GM12891 (cell line): ENCODE measurements around the gene LAPTM5.

Source experiments
- DNase-seq: peaks from one replicate; pipeline ENCODE4 v3.0.0; 2011; ENCODE audit warnings: low spot score; ENCODE audit not compliant: insufficient read length
- FAIRE-seq: peaks from 2 replicates; lab custom pipeline; 2011; peaks lifted over from hg19 to GRCh38; lab: Jason Lieb, UNC
- PAX5 ChIP-seq: IDR thresholded peaks from 2 replicates; pipeline ENCODE4 v1.6.1; 2011; ENCODE audit warnings: low read length, moderate library complexity, mild to moderate bottlenecking; ENCODE audit not compliant: insufficient read depth, severe bottlenecking
- POLR2A ChIP-seq: IDR thresholded peaks from 2 replicates; pipeline ENCODE4 v1.6.1; 2011; ENCODE audit warnings: low read depth, low read length, control low read depth
- POLR2AphosphoS5 ChIP-seq: IDR thresholded peaks from 2 replicates; pipeline ENCODE4 v1.6.1; 2011; ENCODE audit warnings: low read depth, low read length, control low read depth
- POU2F2 ChIP-seq: IDR thresholded peaks from 2 replicates; pipeline ENCODE4 v1.6.1; 2011; ENCODE audit warnings: low read depth, mild to moderate bottlenecking, control low read depth, low read length, moderate library complexity
- SPI1 ChIP-seq: IDR thresholded peaks from 2 replicates; pipeline ENCODE4 v1.6.1; 2011; ENCODE audit warnings: low read depth, low read length, control low read depth
- TAF1 ChIP-seq: IDR thresholded peaks from 2 replicates; pipeline ENCODE4 v1.6.1; 2011; ENCODE audit warnings: low read depth, low read length, control low read depth

LAPTM5 gene

GRCh38 chr1:30732277-30732996, 25.1 kb downstream of the LAPTM5 start:
- FAIRE-seq (peak; percentile 90), DNase-seq (no peak)
- TF ChIP-seq SPI1 (0 out of 2 replicates have a peak, but pooled peaks have one; percentile 28), TAF1 (no peak), POLR2A (peak; percentile 52; the same call in 1 of the 2 replicates), POLR2AphosphoS5 (peak; percentile 32)

- TF ChIP-seq POLR2AphosphoS5: 0 out of 2 replicates have a peak, but pooled peaks have one; percentile 21
- no peak; the same call in 1 of the 2 replicates for TF ChIP-seq POLR2A
- TF ChIP-seq POU2F2: no peak
- no peak for TF ChIP-seq PAX5
- no peak for DNase-seq
- no peak for FAIRE-seq
Measured at GRCh38 chr1:30731806-30732276, 25.7 kb downstream of the LAPTM5 start.

GRCh38 chr1:30731109-30731805, 26.3 kb downstream of the LAPTM5 start:
- FAIRE-seq (no peak), DNase-seq (no peak)
- TF ChIP-seq POLR2AphosphoS5 (no peak), SPI1 (no peak), PAX5 (no peak), TAF1 (no peak), POU2F2 (no peak), POLR2A (no peak)

- peak; percentile 74 for FAIRE-seq
- DNase-seq: no peak
- TF ChIP-seq TAF1: no peak
- TF ChIP-seq POU2F2: peak; percentile 18; the same call in 1 of the 2 replicates
- peak; percentile 8; the same call in 1 of the 2 replicates for TF ChIP-seq SPI1
- peak; percentile 93 for TF ChIP-seq PAX5
Measured at GRCh38 chr1:30730346-30731108, 27.0 kb downstream of the LAPTM5 start.

- no peak for DNase-seq
- TF ChIP-seq POLR2A (no peak), POLR2AphosphoS5 (no peak), POU2F2 (no peak), TAF1 (no peak), SPI1 (no peak), PAX5 (no peak)
- no peak for FAIRE-seq
Measured at GRCh38 chr1:30729901-30730300, 27.7 kb downstream of the LAPTM5 start.

- FAIRE-seq (peak; percentile 54), DNase-seq (no peak)
- TF ChIP-seq POLR2AphosphoS5 (no peak), POU2F2 (no peak), POLR2A (no peak), PAX5 (no peak), TAF1 (no peak), SPI1 (no peak)
Measured at GRCh38 chr1:30728832-30729638, 28.5 kb downstream of the LAPTM5 start.

- no peak for FAIRE-seq
- no peak for DNase-seq
- TF ChIP-seq POLR2A: no peak
Measured at GRCh38 chr1:30728340-30728739, 29.2 kb downstream of the LAPTM5 start.

- DNase-seq: no peak
- no peak for FAIRE-seq
- TF ChIP-seq POLR2AphosphoS5 (no peak), PAX5 (no peak), TAF1 (no peak), POLR2A (no peak), POU2F2 (no peak), SPI1 (no peak)
Measured at GRCh38 chr1:30727824-30728223, 29.8 kb downstream of the LAPTM5 start.
